Skeletal muscle satellite cell (primary cell): ENCODE measurements around the gene EMC8.

ENCODE experiments used
- H3K27me3 ChIP-seq: 2 replicates; pipeline ENCODE4 v1.7.0; 2013; ENCODE audit warnings: low read length; ENCODE audit not compliant: control insufficient read depth, insufficient read depth
- H3K36me3 ChIP-seq: 2 replicates; pipeline ENCODE4 v1.7.0; 2013; ENCODE audit warnings: mild to moderate bottlenecking, control low read depth, low read length; ENCODE audit not compliant: insufficient read depth
- H3K4me1 ChIP-seq: 2 replicates; pipeline ENCODE4 v1.7.0; 2013; ENCODE audit warnings: low read length; ENCODE audit not compliant: control insufficient read depth, insufficient read depth
- H3K4me2 ChIP-seq: 2 replicates; pipeline ENCODE4 v1.7.0; 2013; ENCODE audit warnings: mild to moderate bottlenecking, low read length
- H3K4me3 ChIP-seq: 2 replicates; pipeline ENCODE4 v1.7.0; 2013; ENCODE audit warnings: low read length
- H3K9ac ChIP-seq: 2 replicates; pipeline ENCODE4 v1.7.0; 2013; ENCODE audit warnings: mild to moderate bottlenecking, low read depth, low read length, moderate library complexity
- H3K9me3 ChIP-seq: replicated peaks from 2 replicates; pipeline ENCODE4 v1.7.0; 2013; ENCODE audit warnings: mild to moderate bottlenecking, control low read depth, low read length

Gene EMC8

GRCh38 chr16:85796599-85796998 lies 2.7 kb downstream of the EMC8 start:
- Histone ChIP-seq H3K4me1 (peaks cover 15% of the 10 kb centered on the region), H3K9me3 (no peaks in the 10 kb centered on the region), H3K4me3 (no peak overlapping the region), H3K4me2 (no peak overlapping the region), H3K9ac (no peak overlapping the region), H3K36me3 (peaks cover 60% of the 10 kb centered on the region), H3K27me3 (no peaks in the 10 kb centered on the region)

GRCh38 chr16:85796152-85796551 lies 3.2 kb downstream of the EMC8 start:
- H3K4me2 ChIP-seq: no peak overlapping the region
- H3K9me3 ChIP-seq: no peaks in the 10 kb centered on the region
- H3K27me3 ChIP-seq: no peaks in the 10 kb centered on the region
- no peak overlapping the region for H3K4me3 ChIP-seq
- peaks cover 57% of the 10 kb centered on the region for H3K36me3 ChIP-seq
- peaks cover 15% of the 10 kb centered on the region for H3K4me1 ChIP-seq
- no peak overlapping the region for H3K9ac ChIP-seq

- Histone ChIP-seq H3K36me3 (peaks cover 54% of the 10 kb centered on the region), H3K9ac (no peak overlapping the region)
Observed at GRCh38 chr16:85794696-85795095, 4.6 kb downstream of the EMC8 start.

GRCh38 chr16:85793662-85794298 lies 5.6 kb downstream of the EMC8 start:
- peaks cover 59% of the 10 kb centered on the region for H3K36me3 ChIP-seq
- H3K4me2 ChIP-seq: no peak overlapping the region
- no peak overlapping the region for H3K4me3 ChIP-seq
- H3K4me1 ChIP-seq: peaks cover 6% of the 10 kb centered on the region
- H3K9me3 ChIP-seq: no peaks in the 10 kb centered on the region
- no peak overlapping the region for H3K9ac ChIP-seq
- H3K27me3 ChIP-seq: no peaks in the 10 kb centered on the region

More at GRCh38 chr16:85794696-85795095, 4.6 kb downstream of the EMC8 start:
- no peaks in the 10 kb centered on the region for H3K27me3 ChIP-seq
- no peak overlapping the region for H3K4me3 ChIP-seq
- H3K9me3 ChIP-seq: no peaks in the 10 kb centered on the region
- H3K4me2 ChIP-seq: no peak overlapping the region
- H3K4me1 ChIP-seq: peaks cover 6% of the 10 kb centered on the region

- H3K36me3 ChIP-seq: peaks cover 65% of the 10 kb centered on the region
- H3K4me3 ChIP-seq: no peak overlapping the region
- no peaks in the 10 kb centered on the region for H3K27me3 ChIP-seq
- H3K4me1 ChIP-seq: no peaks in the 10 kb centered on the region
- H3K4me2 ChIP-seq: no peak overlapping the region
- H3K9me3 ChIP-seq: no peaks in the 10 kb centered on the region
- no peak overlapping the region for H3K9ac ChIP-seq
Observed at GRCh38 chr16:85789773-85790172, 9.6 kb downstream of the EMC8 start.

- peaks cover 63% of the 10 kb centered on the region for H3K36me3 ChIP-seq
- no peaks in the 10 kb centered on the region for H3K4me1 ChIP-seq
- no peak overlapping the region for H3K4me2 ChIP-seq
- H3K9ac ChIP-seq: no peak overlapping the region
- no peaks in the 10 kb centered on the region for H3K27me3 ChIP-seq
- no peaks in the 10 kb centered on the region for H3K9me3 ChIP-seq
- no peak overlapping the region for H3K4me3 ChIP-seq
Observed at GRCh38 chr16:85788819-85789218, 10.5 kb downstream of the EMC8 start.

GRCh38 chr16:85785927-85786326 lies 13.4 kb downstream of the EMC8 start:
- H3K4me2 ChIP-seq: no peak overlapping the region
- no peak overlapping the region for H3K9ac ChIP-seq
- H3K27me3 ChIP-seq: no peaks in the 10 kb centered on the region
- no peak overlapping the region for H3K4me3 ChIP-seq
- H3K36me3 ChIP-seq: peaks cover 45% of the 10 kb centered on the region
- H3K9me3 ChIP-seq: no peaks in the 10 kb centered on the region
- no peaks in the 10 kb centered on the region for H3K4me1 ChIP-seq

GRCh38 chr16:85784813-85785212 lies 14.5 kb downstream of the EMC8 start:
- H3K27me3 ChIP-seq: no peaks in the 10 kb centered on the region
- no peak overlapping the region for H3K9ac ChIP-seq
- peaks cover 56% of the 10 kb centered on the region for H3K36me3 ChIP-seq
- no peaks in the 10 kb centered on the region for H3K9me3 ChIP-seq
- H3K4me1 ChIP-seq: no peaks in the 10 kb centered on the region
- no peak overlapping the region for H3K4me3 ChIP-seq
- H3K4me2 ChIP-seq: no peak overlapping the region

GRCh38 chr16:85783441-85783840 lies 15.9 kb downstream of the EMC8 start:
- H3K9me3 ChIP-seq: no peaks in the 10 kb centered on the region
- peaks cover 60% of the 10 kb centered on the region for H3K36me3 ChIP-seq
- H3K27me3 ChIP-seq: no peaks in the 10 kb centered on the region
- no peak overlapping the region for H3K9ac ChIP-seq
- H3K4me2 ChIP-seq: no peak overlapping the region
- no peaks in the 10 kb centered on the region for H3K4me1 ChIP-seq
- no peak overlapping the region for H3K4me3 ChIP-seq

- Histone ChIP-seq H3K27me3 (no peaks in the 10 kb centered on the region), H3K4me3 (no peak overlapping the region), H3K36me3 (peaks cover 61% of the 10 kb centered on the region), H3K4me2 (no peak overlapping the region), H3K4me1 (peaks cover 9% of the 10 kb centered on the region), H3K9me3 (no peaks in the 10 kb centered on the region), H3K9ac (no peak overlapping the region)
Observed at GRCh38 chr16:85782451-85782850, 16.9 kb downstream of the EMC8 start.

- Histone ChIP-seq H3K36me3 (peaks cover 61% of the 10 kb centered on the region), H3K4me3 (no peak overlapping the region)
Observed at GRCh38 chr16:85781695-85782370, 17.5 kb downstream of the EMC8 start.

GRCh38 chr16:85781156-85781555 lies 18.2 kb downstream of the EMC8 start:
- Histone ChIP-seq H3K4me1 (peaks cover 11% of the 10 kb centered on the region), H3K4me3 (no peak overlapping the region), H3K4me2 (no peak overlapping the region), H3K36me3 (peaks cover 57% of the 10 kb centered on the region), H3K9ac (no peak overlapping the region), H3K27me3 (no peaks in the 10 kb centered on the region), H3K9me3 (no peaks in the 10 kb centered on the region)

More at GRCh38 chr16:85781695-85782370, 17.5 kb downstream of the EMC8 start:
- Histone ChIP-seq H3K27me3 (no peaks in the 10 kb centered on the region), H3K9ac (no peak overlapping the region), H3K4me1 (peaks cover 11% of the 10 kb centered on the region), H3K9me3 (no peaks in the 10 kb centered on the region), H3K4me2 (no peak overlapping the region)
